SU-DHL-6 (cell line): ENCODE results near the gene ITGA11.

Experiments used
- EZH2phosphoT487 ChIP-seq: fragments of 200-600 bp; sonication (generic), shearing (Covaris generic); conservative IDR thresholded peaks from 2 replicates; pipeline ENCODE4 v1.6.1; 2018; ENCODE audit warnings: mild to moderate bottlenecking, antibody characterized with exemption, low read length, moderate library complexity, mixed read lengths
- TF ChIP-seq, protein P1 (sequence below): fragments of 200-600 bp; sonication (generic); IDR thresholded peaks from one replicate; pipeline ENCODE4 v1.5.1; 2017; ENCODE audit warnings: antibody characterized with exemption, mild to moderate bottlenecking, low read length, moderate library complexity; ENCODE audit not compliant: insufficient read depth, poor library complexity, severe bottlenecking

DNA sequence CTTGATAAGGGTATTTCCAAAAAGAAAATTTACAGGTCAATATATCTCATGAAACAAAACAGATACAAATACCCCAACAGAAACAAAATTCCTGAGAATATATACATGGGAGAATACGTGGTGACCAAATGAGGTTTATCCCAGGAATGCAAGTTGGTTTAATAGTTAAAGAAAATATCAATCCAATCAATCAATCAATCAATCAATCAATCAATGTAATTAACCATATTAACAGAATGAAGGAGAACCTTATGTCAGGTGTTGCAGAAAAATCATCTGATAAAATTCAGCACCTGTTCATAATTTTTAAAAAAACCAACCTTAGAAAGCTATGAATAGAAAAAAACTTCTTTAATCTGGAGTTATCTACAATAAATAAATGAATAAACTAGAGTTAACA, 35.9 kb downstream of the ITGA11 start:
- TF ChIP-seq, protein P1, sequence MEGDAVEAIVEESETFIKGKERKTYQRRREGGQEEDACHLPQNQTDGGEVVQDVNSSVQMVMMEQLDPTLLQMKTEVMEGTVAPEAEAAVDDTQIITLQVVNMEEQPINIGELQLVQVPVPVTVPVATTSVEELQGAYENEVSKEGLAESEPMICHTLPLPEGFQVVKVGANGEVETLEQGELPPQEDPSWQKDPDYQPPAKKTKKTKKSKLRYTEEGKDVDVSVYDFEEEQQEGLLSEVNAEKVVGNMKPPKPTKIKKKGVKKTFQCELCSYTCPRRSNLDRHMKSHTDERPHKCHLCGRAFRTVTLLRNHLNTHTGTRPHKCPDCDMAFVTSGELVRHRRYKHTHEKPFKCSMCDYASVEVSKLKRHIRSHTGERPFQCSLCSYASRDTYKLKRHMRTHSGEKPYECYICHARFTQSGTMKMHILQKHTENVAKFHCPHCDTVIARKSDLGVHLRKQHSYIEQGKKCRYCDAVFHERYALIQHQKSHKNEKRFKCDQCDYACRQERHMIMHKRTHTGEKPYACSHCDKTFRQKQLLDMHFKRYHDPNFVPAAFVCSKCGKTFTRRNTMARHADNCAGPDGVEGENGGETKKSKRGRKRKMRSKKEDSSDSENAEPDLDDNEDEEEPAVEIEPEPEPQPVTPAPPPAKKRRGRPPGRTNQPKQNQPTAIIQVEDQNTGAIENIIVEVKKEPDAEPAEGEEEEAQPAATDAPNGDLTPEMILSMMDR: no peak
- no peak for TF ChIP-seq EZH2phosphoT487
